GM19438 (cell line): ENCODE measurements around the gene HIC1.

Experiments
- ATAC-seq: cut with Tn5 transposase; IDR thresholded peaks from one replicate; pipeline ENCODE4 v1.9.1; 2021; ENCODE audit warnings: low read depth; ENCODE audit not compliant: unreplicated experiment

HIC1 gene

DNA sequence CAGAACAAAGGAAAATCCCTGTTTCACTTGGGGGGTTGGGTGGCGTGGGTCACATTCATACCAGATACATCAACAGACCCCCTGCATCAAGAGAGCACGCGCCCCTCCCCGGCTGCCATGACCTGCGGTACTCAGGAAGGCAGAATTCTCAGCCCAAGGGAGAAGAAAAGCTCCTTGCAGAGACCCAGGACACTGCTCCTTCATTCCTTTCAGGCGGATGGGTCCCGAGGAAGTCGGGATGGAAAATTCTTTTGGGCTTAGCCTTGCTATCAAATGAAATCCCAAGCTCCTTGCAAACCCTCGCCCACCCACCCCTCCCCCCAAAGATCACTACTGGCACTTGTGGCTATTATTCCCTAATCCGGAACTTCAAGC, 40.6 kb downstream of the HIC1 start:
- no peak for ATAC-seq

DNA sequence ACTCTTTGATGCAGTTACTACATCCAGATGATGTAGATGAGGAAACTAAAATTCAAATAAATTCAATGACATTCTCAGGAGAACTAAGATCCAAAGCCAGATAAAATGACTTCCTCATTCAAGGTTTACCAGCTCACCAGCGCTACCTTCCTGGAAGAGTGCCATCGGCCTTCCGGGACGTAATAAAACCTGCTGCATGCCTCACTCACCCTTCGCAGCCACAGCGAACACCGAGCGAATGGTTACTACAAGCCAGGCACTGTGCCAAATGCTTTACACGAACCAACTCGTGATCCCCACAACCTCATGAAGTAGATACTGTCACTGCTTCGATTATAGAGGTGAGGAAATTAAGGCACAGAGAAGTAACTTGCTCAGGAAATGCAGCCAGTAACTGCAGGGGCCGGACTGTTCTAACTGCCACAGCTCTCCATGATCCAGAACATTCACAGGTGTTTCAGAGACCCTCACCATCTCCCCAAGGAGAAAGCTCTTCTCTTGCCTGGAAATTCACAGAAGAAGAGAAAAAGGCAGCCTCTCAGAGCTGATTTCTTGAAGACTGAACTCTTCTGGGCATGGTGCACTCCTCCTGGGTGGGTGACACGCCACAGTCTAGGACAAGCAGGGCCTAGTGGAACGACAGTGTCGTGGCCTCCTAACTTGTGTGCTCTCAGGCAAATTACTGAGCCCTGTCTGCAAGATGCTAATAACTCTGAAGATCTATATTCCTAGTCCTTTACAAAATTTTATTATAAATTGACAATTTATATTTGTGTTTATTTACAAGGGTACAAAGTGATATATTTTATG, 46.8 kb downstream of the HIC1 start:
- no peak for ATAC-seq

DNA sequence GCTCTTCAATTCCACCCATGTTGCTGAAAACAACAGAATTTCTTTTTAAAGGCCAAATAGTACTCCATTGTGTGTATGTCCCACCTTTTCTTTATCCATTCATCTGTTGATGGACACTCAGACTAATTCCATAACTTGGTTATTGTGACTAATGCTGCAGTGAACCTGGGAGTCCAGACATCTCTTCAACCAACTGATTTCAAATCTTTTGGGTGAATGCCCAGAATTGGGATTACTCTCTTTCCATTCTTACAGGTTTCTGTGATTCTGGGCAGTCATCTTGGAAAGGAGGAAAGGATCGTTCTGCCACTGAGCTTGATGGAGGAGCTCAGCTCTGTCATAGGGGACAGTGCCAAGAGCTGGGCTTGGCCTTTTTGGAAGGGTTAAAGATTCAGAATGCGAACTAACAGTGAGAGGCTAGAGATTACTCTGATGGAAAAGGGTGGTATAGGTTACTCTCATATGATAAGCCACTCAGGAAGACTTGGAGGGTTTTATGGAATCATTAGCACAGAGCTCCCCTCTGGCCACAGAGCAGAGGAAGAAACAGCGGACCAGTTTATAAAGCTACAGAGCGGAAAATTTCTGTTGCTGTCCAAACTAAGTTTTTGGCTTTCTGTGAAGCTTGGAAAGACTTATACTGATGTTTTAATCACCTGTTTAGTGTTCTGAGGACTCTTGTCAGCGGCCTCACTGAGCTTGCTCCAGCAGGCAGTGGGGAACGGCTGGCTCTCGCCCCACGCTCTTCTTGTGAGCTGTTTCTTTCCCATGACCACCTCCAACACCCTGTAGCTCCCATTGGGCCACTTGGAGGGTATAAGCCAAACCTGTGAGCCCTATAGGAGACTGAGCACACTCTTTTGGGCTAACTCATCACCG, 48.3 kb downstream of the HIC1 start:
- no peak for ATAC-seq

DNA sequence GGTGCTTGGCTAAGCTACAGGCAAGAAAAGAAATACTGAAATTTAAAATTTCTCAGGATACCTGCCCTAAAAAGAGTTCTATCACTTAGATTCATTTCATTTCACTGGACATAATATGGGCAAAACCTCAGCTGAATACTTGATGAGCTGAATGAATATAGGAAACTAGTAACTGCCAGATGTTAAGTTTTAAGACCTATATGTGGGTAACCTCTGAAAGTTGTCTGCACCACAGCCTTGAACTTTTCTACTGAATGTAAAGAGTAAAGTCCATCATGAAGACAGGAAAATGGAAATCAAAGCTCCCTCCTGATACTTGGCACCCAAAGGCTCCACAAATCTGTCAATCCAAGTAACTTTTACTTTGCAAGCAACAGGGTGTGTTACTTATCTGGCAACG, 50.8 kb downstream of the HIC1 start:
- ATAC-seq, result no peak

DNA sequence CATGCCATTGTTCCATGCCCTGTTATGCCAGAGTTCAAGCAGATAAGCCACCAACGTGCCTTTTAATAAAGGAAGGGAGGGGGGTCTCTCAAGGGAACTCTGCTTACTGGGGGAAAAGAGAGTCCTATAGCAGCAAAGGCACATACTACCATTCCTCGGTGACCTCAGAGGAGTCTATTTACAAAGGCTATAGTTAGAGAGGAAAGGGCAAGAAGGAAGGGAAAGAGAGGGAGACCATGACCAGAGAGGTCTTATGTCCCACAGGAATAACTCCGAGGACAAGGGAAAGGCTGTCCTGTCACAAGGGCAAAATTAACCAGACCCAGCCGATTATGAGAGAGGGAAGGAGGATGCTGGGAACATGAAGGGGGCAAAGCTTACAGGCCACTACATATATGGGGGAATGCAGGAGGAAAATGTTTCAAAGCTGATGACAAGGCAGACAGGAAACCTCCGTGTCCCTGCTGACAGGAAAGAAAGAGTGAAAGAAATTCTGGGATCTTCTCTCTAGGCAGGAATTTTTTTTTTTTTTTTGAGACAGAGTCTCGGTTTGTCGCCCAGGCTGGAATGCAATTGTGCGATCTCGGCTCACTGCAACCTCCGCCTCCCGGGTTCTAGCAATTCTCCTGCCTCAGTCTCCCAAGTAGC, 51.5 kb downstream of the HIC1 start:
- no peak for ATAC-seq

DNA sequence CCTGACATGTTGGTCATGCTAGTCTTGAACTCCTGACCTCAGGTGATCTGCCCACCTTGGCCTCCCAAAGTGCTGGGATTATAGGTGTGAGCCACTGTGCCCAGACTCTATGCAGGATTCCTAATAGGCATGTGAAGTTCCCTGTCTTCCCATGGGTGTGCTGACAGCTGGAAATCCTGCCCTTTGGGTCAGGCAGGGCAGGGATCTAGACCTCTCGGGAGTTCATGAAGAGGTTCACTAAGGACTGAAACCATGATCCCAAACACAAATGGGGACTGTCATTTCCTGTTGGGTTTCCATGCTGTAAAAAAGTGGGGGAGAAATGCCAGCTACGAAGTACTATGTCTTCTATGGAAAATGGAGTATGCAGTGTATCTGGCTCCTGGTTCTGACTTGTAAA, 52.1 kb downstream of the HIC1 start:
- ATAC-seq, result no peak

DNA sequence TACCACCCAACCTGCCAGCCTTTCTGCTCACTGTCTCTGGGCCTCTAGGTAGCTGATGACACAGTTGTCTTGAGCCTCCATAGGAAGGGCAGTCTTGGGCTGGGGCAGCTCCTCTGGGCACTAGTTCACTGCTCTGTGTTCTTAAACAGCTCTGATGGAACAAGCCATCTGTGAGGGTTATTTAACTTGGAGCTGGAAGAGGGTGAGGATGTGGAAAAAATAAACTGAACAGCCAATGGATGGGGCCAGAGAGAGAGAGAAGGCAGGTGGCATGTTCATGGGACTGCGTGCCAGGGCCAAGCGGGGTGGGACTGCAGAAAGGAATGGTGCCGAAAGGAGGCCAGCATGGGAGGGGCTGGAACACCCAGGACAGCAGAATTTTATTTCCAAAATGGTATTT, 52.6 kb downstream of the HIC1 start:
- no peak for ATAC-seq

DNA sequence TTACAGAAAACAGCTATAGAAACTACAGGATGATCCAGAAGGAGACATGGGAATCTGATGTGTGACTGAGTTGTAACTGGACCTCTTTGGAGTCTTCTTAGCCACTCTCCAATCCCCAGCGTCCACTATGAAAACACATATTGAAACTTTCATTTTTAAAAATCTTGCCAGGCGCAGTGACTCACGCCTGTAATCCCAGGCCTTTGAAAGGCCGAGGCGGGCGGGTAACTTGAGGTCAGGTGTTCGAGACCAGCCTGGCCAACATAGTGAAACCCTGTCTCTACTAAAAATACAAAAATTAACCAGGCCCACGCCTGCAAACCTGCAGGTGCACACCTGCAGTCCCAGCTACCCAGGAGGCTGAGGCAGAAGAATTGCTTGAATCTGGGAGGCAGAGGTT, 53.3 kb downstream of the HIC1 start:
- no peak for ATAC-seq

DNA sequence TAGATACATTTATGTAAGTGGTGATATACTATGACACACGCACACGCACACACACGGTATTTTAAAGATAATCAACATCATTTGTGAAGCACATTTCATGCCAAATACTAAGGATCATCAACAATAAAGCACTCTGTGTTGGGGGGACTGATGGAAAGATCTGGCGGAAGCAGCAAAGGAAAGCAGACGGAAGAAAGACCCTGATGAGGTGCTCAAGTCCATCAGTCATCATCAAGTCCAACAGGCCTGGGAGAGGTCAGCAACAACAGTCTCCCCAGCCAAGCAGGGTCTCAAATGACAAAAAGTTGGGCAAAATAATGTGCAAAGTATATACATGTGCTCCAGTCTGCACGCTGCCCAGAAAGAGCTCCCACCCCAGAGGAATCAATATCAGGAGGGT, 55.5 kb downstream of the HIC1 start:
- no peak for ATAC-seq

DNA sequence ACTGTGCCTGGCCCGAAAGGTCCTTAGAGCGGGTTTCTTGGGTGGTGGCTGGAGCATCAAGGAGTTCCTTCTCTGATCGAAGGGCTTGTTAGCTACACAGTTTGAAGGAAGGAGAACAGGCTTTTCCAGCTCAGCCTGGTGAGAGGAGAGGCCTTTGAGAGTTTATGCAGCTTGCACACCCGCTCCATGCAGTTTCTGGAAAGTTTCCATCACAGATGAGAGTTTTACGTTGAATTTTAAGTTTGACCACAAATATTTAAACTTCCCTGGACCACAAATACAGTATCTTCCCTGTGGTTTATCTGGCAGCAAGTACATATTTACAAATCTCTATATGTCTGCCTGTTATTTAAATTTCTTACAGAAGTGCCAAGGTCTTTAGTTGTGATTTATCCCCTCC, 56.8 kb downstream of the HIC1 start:
- ATAC-seq, result no peak
